8988T (cell line): ENCODE measurements around the gene SLC38A8.

ENCODE experiments used
- DNase-seq: peaks from one replicate; pipeline ENCODE4 v3.0.0; 2011

SLC38A8 gene

GRCh38 chr16:83994087-83994486, 48.5 kb downstream of the SLC38A8 start:
- DNase-seq = no peak

GRCh38 chr16:83992624-83993023, 50.0 kb downstream of the SLC38A8 start:
- DNase-seq = no peak

DNA sequence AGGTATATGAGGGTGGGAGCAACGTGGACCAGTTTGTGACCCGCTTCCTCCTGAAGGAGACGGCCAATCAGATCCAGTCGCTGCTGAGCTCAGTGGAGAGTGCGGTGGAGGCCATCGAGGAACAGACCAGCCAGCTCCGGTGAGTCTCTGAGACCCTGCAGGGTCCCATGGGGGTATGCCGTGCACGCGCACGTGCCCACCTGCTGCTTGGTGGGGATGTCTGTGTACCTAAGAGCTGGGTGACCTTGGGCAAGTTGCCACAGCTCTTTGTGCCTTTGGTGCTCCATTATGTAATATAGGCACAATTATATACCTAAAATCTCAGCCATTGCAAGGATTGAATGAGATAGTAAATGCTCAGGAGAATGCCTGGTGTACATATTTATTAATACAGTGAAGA, 52.1 kb downstream of the SLC38A8 start:
- no peak for DNase-seq

GRCh38 chr16:83989300-83989699, 53.3 kb downstream of the SLC38A8 start:
- DNase-seq = no peak

DNA sequence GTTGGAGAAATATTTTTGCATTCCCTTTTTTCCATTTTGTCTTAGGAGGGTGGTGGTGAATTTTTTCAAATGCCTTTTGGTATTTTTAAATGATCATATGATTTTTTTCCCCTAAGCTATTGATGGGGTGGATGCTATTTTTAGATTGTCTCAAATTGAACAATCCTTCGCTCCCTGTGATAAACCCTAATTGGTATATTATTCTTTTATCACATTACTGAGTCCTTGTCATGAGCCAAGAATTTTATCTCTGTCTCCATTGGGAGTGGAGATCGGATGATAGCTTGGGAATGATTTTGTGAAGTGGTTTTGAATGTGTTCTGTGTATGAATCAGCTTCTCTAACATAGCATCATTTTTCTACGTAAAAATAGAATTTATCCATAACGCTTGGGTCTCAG, 59.1 kb downstream of the SLC38A8 start:
- no peak for DNase-seq

GRCh38 chr16:83981799-83982198, 60.8 kb downstream of the SLC38A8 start:
- no peak for DNase-seq

DNA sequence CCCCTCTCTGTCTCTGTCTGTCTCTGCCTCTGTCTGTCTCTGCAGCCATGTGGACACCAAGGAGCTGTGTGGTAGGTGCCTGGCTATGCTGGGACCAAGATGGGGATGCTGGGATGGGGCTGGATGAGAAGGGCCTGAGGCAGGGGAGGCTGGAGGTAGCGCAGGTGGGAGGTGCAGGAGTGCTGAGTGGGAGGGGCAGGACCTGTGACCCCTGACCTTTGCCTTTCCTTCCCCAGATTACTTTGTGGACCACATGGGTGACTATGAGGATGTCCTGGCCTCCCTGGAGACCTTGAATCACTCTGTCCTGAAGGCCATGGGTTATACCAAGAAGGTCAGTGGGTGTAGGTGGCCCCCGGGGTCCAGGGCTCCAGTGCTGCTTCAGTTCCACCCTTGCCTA, 61.8 kb downstream of the SLC38A8 start:
- no peak for DNase-seq

DNA sequence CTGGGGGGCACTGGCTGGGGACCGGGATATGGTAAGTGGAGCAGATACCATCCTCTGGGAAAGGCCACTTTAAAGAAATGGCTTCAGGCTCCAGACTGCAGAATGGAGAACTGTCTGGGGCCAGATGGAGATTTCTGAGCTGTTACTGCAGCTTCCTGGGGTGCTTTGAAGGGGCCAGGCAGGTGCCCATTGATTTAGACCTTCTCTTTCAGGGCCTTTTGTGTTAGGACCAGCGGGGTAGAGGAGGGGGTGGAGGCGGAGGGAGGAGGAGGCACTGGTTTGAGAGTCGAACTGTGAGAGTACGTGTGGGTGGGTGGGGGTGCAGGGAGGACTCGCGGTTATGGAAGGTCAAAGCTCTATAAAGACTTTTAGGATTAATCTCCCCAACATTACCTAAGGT, 63.2 kb downstream of the SLC38A8 start:
- DNase-seq = no peak

DNA sequence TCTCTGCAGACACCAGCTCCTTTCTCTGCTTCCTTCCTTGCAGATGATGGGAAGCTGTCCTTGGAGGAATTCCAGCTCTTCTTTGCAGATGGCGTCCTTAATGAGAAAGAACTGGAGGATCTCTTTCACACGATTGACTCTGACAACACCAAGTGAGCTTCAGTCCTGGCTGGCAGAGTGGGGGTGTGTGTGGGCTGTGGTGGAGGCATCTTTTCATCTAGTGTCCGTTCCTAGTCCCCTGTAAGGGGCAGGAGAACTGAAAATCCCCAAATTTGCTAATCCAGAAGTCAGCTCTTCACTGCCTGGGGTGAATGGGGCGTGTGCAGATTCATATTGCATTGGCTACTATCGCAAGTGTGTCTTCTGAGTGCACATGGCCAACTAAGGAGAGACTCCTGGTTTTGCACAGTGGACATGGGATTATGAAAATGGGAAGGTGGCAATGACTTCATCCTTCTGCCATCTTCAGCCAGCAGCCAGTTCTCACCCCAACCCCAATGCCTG, 64.1 kb downstream of the SLC38A8 start:
- DNase-seq = no peak

DNA sequence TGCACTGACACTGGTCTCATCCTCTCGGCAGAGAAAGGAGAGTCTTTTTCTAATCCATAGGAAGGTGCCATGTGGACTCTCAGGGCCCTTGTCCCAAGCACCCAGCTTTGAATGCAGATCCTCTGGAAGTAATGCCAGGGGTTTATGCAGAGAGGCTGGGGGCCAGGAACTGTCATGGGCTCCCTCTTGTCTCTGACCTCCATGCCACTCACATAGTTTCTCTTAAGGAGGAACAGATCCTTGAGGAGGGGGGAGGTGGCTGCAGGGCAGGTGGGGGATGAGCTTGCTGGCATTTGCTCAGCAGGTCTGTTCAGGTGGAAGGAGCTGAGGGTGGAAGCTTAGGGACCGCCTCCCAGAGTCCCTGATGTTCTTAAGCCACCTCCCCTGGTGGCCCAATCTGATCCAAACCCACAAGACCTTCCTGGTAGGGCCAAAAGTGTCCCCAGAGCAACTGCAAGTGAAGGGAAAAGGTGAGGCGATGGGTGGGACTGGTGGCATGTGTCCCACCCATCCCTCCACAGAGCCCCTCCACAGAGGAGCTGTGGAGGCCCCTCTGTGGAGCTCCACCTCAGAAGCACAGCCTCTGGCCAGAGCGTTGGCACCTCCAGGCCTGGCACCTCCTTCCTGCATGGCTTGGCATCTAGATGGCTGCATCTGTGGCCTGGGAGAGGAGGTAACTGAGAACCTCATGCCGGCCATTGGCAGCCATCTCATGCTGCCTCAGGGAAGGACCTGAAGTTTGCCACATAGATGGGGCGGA, 65.4 kb downstream of the SLC38A8 start:
- DNase-seq = no peak

DNA sequence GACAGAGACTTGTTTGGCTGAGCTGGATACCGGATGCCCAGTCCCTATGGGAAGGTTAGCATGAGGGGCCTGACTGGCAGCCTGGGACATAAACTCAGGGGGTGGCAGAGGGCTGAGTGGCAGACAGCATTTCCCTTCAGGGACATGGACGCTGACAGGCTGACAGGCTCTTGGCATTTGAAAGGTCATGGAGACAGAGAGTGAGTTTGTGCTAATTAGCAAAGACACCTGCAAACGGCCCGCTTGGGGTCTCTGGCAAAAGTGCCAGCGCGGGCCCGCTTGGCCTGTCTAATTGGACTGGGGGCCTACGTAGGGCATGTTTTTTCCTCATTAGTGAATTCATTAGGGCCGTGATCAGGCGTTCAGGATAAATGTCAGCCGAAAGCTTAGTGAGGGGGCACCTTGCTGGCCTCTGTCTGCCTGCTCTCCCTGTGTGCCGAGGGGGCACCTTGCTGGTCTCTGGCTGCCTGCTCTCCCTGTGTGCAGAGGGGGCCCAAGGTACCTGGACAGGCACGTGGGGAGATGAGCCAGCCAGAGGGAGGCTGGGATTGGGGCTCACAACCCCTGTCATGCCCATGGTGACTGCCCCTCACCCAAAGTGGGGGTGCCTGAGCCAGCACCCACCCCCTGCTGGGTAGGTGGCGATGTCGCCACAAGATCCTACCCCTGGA, 66.9 kb downstream of the SLC38A8 start:
- no peak for DNase-seq

DNA sequence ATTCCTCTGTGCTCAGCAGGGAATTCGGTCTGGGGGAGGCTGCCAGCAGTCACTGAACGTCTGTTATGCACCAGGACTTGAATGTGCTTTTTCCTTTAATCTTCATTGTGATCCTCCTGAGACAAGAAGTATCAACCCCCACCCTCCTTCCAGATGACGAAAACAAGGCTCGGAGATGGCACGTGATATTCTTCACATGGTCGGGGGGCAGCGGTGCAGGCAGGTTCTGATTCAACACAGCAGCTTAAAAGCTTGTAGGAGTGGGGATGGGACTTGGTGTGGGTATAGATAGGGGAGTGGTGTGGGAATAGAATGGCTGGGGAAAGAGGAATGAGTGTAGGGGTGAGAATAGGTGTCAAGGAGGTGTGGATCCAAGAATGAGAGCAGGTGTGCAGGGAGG, 68.1 kb downstream of the SLC38A8 start:
- DNase-seq = no peak

DNA sequence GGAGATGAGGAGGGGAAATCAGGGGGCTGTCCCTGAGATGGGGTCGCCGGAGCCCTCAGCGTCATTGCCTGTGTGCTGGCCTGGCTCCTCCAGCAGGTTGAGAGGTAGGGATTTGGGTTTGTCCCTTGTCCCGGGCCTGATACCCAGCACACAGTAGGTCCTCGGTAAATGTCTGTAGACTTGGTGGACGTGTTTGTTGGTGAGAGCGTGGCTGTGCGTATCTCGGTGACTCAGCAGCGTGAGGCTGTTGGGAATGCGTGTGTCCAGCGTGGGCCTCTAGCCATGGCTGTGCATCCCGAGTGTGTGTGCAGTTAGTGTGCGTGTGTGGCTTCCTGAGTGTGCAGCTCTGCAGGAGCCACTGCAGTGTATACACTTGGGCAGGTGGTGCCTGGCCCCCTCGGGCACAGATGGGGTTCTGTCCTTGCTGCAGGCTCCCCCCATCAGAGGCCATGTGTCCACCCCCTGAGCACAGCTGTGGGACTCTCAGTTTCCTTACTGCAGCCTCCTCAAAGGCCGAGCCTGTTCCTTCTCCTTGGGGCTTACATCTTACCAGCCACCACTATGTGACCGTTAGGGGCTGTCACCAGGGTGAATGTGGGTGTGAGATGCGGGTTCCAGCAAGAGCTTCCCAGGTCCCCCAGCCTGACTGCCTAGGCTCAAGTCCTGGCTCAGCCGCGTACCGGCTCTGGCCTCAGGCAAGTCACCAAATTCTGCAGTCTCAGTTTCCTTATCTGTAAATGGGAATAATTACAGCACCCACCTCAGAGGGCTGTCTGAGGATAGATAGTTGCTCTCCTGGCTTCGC, 68.8 kb downstream of the SLC38A8 start:
- DNase-seq = no peak

DNA sequence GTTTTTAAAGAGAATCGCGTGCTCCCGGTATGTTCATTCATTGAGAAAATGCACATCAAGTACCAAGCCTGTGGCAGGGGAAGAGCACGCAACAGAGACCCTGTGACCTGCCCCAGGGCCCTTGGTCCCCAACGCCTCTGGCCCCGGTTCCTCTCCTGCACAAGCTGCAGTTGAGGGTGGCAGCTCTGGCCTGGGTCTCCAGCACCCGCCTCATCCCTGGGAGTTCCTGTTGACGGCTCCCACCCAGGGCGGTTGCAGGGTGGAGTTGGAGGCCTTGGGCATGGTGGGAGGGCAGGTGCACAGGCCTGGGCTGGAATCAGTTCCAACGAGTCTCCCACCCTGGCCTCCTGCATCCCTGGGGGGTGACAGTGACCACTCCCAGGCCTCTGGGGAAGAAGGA, 69.5 kb downstream of the SLC38A8 start:
- DNase-seq = no peak

DNA sequence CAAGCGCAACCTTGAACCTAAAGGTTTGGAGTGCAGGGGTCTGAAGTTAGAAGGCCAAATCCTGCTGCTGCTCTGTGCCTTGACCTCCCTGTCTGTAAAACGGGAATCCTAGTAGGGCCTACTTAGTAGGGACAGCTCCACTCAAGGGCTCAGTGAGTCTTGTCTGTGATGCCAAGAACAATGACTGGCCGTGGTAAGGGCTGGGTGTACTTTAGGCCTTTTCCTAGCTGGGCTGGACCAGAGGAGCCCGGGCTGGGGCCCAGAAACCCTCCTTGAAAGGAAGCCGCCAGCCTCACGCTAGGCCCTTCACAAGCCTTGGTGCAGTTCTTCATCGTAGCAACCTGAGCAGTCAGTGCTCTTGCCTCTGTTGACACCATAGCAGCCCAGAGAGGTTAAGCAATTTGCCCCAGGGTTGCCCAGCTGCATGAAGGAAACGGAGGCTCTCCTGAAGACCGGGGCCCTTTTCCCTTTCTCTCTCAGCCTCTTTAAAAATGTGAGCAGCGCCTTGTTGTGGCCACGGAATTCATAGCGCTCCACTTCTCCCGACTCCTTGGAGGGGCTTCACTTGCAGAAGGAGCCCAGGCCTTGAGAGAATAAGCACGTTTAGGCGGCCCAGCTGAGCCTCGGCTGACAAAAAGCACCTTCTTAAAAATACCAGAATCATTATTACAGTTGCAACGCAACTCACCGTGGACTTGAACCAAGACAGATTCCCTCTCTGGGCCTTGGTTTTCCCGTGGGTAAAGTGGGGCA, 70.2 kb downstream of the SLC38A8 start:
- peak; percentile 80 for DNase-seq

GRCh38 chr16:83971165-83972130, 71.1 kb downstream of the SLC38A8 start:
- DNase-seq = no peak

GRCh38 chr16:83970430-83970815, 72.2 kb downstream of the SLC38A8 start:
- no peak for DNase-seq

- no peak for DNase-seq
Observed at GRCh38 chr16:83969771-83970429, 72.7 kb downstream of the SLC38A8 start.

DNA sequence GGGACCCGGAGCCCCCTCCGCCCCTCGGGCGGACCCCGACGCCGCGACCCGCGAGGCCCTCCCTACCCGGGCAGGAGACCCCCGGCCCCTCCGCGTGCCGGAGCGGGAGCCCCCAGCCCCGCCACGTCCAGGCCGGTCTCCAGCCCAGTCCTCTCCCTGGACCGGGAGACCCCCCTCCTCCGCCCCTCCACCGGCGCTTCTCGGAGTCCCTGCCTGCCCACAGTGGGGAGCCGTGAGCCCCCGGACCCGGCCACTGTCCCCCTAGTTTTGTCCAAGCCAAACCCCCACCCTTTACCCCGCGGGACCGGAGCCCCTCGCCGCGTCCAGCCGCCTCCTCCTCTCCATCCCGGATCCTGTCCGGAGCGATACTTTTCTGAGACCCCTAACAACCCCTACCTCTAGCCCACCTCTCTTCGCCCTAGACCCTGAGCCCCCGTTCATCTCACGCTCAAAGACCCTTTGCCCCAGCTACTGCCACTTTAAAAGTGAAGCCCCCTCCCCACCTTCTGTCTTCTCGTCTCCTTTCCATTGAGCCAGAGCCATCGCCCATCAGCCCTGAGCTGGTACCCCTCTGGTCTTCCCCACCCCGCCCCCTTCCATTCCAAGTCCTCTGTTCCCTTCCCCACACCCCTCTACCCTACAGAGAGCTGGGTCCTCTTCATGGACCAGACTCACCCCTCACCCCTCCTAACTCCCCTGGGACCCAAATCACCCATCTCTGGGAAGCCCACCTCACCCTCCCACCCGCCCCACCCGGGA, 73.5 kb downstream of the SLC38A8 start:
- DNase-seq = no peak

DNA sequence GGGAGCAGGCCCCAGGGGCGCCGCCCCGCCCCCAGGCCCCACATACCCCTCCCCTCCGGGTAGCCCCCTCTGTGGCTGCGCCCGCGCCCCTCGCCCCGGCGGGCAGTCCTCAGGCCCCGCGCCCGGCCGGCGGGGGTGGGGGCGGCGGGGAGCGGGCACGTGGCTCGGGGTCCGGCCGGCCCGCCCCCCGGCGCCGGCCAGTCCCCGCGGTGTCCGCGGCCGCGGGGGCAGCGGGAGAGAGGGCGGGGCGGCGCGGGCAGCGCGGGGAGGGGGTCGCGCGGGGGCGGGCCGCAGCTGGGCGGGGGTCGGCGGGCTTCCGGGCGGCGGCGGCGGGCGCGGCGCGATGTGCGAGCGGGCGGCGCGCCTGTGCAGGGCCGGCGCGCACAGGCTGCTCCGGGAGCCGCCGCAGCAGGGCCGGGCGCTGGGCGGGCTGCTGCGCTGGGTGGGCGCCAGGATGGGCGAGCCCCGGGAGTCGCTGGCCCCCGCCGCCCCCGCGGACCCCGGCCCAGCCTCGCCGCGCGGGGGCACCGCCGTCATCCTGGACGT, 74.2 kb downstream of the SLC38A8 start:
- no peak for DNase-seq
